Thyroid gland (tissue), 4 donors: ENCODE results near the gene METTL21A.

Experiments used
- CTCF ChIP-seq, 6 experiments: fragments of 200-600 bp in 3 of 6; fragments of 450-650 bp in 3 of 6; sonication (generic) in 3 of 6; IDR thresholded peaks; one replicate each; pipeline ENCODE4 v1.5.1; 2016 to 2019; ENCODE audit warnings: antibody characterized with exemption in 6 of 6, mild to moderate bottlenecking in 2 of 6, inconsistent platforms in 1 of 6, moderate library complexity in 1 of 6
- POLR2A ChIP-seq, 2 donors: fragments of 450-650 bp; IDR thresholded peaks; one replicate each; pipeline ENCODE4 v1.6.1; 2017; ENCODE audit warnings: antibody characterized with exemption in 2 of 2, mild to moderate bottlenecking in 2 of 2, moderate library complexity in 1 of 2

- TF ChIP-seq CTCF (IDR thresholded peaks at IDR 0.05) = no peak
- TF ChIP-seq POLR2A (IDR thresholded peaks at IDR 0.05) = no peak
Measured at GRCh38 chr2:207599636-207600035, 25.6 kb downstream of the METTL21A start.
